GM21576 (cell line): ENCODE results near the gene HGS.
A peak's percentile ranks its signal among the peaks of the same experiment; 100 is the strongest.

Experiments used
- ATAC-seq: cut with Tn5 transposase; IDR thresholded peaks from one replicate; pipeline ENCODE4 v1.9.1; 2021; ENCODE audit warnings: mild to moderate bottlenecking, moderate library complexity; ENCODE audit not compliant: unreplicated experiment

HGS gene, protein sequence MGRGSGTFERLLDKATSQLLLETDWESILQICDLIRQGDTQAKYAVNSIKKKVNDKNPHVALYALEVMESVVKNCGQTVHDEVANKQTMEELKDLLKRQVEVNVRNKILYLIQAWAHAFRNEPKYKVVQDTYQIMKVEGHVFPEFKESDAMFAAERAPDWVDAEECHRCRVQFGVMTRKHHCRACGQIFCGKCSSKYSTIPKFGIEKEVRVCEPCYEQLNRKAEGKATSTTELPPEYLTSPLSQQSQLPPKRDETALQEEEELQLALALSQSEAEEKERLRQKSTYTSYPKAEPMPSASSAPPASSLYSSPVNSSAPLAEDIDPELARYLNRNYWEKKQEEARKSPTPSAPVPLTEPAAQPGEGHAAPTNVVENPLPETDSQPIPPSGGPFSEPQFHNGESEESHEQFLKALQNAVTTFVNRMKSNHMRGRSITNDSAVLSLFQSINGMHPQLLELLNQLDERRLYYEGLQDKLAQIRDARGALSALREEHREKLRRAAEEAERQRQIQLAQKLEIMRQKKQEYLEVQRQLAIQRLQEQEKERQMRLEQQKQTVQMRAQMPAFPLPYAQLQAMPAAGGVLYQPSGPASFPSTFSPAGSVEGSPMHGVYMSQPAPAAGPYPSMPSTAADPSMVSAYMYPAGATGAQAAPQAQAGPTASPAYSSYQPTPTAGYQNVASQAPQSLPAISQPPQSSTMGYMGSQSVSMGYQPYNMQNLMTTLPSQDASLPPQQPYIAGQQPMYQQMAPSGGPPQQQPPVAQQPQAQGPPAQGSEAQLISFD

DNA sequence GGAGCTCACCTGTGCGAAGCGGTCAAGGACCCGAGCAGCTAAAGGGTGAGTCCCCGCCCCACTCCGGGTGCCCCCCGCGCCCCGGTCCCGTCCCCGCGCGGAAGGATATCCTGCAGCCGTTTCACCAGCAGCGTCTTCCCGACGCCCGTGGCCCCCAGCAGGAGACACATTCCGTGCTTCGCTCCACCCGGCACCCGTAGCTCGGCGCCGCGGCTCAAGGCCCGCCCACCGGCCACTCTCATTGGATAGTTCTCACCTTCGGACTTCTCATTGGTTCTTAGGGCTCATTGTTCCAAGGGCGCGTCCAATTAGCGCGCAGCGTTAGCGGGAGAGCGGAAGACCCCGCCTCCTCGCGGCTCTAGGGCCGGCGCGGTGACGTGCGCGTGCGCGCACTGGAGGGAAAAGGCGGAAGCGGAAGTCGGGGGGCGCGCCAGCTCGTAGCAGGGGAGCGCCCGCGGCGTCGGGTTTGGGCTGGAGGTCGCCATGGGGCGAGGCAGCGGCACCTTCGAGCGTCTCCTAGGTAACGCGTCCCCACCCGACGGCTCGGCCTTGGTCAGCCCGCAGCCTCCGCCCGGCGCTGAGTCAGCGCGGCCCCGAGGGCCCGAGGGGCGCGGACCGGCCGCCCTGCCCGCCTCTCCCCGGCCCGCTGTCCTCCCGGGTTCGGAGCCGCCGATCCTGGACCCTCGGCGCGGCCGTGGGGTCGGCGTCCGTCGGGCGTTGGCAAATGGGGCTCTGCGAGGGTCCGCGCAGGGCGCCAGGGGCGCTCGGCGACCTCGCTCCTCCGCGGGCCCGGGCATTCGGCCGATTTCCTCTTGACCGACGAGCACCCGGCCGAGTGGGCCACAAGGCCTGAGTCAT is at the start of gene HGS, which contains the start of gene ARL16:
Gene HGS (plus strand): TSS at position 428 of the 858 bp plus-strand sequence. CDS start 56 bp downstream, at position 484.
Gene ARL16 (minus strand): TSS at position 214 of the 858 bp plus-strand sequence. CDS start 44 bp downstream, at position 170.
- peak; percentile 90 for ATAC-seq

DNA sequence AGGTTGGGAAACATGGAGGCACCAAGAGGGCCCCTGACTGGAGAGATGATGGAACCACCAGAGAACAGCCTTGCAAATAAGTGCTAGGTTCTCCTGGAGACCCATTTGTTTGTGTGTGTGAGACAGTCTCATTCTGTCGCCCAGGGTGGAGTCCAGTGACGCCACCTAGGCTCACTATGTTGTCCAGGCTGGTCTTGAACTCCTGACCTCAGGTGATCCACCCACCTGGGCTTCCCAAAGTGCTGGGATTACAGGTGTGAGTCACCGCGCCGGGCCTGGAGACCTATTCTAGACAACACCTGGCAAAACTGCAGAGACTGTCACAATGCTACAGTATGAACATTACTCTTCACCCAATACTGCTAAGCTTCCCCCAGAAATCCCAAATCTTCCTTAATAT is 48.4 kb upstream of the HGS start:
- no peak for ATAC-seq

DNA sequence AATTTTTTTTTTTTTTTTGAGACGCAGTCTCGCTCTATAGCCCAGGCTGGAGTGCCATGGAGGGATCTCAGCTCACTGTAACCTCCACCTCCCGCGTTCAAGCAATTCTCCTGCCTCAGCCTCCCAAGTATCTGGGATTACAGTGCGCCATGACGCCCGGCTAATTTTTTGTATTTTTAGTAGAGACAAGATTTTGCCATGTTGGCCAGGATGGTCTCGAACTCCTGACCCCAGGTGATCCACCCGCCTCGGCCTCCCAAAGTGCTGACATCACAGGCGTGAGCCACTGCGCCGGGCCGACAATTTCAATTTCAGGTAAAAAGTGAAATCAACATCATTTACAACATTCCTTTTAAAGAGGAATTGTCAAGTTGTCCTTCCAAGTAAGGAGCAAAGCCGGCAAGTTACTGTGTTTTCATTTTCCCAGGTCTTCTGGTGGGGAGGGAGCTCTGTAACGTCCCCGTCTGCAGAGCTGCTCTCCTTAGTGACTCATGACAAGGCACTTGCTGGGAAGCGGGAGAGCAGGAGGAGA is 47.8 kb upstream of the HGS start:
- no peak for ATAC-seq

DNA sequence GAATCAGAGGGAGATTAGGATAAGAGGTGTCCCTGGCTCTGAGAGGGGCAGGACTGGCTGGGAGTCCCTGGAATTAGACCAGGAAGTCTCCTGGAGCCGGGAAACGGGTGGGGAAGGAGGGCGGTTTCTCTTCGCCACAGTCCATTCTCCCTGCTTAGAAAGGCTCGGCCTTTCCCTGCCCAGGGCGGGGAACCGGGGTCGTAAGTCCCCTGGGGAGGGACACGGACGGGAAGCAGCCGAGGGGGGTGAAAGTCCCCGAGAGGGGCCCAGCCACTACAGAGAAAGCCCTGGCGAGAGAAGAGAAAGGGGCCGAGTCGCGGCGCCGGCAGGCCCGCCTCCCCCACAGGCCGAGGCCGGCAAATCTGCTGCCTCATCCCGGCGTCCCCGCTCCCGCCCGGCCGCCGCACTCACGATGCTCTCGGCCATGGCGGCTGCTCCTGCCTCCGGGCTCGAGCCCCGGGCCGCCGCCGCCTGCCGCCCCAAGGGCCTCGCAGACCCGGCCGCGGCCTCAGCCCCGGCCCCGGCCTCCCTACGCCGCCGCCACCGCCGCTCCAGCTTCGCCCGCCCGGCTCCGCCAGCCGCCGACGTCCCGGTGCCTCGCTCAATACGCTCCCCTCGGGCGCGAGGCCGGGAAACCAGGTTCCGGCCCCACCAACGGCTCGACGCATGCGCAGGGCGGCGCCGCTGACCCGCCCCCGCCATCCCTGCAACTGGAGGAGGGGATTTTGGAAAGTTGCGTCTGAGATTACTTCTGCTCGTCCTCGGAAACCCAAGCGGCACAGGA is 47.1 kb upstream of the HGS start, which contains the start of the genes NPLOC4 and TSPAN10:
Gene NPLOC4 (minus strand): TSS at position 608 of the 784 bp plus-strand sequence. CDS start 182 bp downstream, at position 426.
Gene TSPAN10 (plus strand): TSS at position 692 of the 784 bp plus-strand sequence. CDS start 5,217 bp downstream, outside the sequence.
- ATAC-seq: peak; percentile 68

DNA sequence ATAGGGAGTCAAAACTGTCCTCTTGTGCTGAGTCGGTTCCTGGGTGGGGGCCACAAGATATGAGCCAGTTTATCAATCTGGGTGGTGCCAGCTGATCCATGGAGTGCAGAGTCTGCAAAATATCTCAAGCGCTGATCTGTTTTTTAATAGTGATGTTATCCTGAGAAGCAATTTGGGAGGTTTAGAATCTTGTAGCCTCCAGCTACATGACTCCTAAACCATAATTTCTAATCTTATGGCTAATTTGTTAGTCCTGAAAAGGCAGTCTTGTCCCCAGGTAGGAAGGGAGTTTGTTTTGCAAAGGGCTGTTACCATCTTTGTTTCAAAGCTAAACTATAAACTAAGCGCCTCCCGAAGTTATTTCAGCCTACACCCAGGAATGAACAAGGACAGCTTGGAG is 45.1 kb upstream of the HGS start:
- no peak for ATAC-seq

DNA sequence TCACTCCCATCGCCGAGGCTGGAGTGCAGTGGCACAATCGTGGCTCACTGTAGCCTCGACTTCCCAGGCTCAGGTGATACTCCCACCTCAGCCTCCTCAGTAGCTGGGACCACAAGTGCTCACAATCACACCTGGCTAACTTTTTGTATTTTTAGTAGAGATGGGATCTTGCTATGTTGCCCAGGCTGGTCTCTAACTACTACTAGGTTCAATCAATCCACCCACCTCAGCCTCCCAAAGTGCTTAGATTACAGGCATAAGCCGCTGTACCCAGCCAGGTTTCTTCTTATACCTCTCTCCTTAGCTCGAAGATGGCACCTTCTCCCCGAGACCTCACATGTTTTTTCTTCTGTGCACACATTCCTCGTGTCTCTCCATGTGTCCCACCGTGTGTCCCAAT is 43.8 kb upstream of the HGS start:
- ATAC-seq: no peak

DNA sequence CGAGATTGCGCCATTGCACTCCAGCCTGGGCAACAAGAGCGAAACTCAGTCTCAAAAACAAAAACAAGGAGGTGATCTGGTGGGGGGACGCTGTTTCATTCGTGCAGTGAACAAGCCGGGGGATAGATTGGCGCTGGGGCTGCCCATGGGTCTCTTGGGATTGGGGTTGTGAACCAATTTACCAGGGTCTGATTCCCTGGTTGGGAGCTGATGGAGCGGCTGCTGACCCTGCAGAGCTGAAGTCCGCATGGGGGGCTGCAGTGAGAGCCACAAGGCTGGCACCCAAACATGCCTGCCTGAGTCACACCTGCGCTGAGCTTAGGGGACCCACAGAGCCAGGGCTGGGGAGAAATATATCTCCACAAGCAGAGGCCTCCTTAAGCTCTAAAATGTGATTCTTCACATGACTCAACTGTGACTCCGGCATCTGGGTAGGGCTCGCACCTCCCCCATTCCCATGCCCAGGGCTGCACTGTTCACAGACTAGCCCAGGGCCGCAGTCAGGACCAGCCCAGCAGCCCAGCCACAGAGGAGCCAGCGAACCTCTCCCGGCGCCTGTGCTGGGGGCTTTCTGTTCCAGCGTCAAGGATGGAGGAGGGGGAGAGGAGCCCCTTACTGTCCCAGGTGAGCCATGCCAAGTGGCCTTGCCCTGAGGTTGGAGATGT is 41.9 kb upstream of the HGS start:
- ATAC-seq: no peak

DNA sequence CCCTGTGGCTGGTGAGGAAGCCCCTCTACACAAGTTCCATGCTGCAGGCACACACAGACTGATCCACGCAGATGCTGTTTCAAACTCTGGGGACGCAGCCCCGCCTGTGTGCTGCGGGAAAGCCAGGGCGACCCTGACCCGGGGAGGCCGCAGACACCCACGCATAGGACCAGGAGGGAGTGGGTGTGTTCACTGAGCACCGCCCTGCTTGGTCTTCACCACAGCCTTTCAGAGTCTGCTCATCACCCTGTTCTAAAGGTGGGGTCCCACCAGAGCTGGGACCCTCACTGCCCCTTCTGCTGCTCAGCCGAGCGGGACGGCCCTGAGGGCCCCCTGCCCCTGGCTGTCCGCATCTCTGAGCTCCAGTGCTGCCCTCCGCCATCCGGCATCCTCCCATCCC is 39.3 kb upstream of the HGS start:
- ATAC-seq: no peak

DNA sequence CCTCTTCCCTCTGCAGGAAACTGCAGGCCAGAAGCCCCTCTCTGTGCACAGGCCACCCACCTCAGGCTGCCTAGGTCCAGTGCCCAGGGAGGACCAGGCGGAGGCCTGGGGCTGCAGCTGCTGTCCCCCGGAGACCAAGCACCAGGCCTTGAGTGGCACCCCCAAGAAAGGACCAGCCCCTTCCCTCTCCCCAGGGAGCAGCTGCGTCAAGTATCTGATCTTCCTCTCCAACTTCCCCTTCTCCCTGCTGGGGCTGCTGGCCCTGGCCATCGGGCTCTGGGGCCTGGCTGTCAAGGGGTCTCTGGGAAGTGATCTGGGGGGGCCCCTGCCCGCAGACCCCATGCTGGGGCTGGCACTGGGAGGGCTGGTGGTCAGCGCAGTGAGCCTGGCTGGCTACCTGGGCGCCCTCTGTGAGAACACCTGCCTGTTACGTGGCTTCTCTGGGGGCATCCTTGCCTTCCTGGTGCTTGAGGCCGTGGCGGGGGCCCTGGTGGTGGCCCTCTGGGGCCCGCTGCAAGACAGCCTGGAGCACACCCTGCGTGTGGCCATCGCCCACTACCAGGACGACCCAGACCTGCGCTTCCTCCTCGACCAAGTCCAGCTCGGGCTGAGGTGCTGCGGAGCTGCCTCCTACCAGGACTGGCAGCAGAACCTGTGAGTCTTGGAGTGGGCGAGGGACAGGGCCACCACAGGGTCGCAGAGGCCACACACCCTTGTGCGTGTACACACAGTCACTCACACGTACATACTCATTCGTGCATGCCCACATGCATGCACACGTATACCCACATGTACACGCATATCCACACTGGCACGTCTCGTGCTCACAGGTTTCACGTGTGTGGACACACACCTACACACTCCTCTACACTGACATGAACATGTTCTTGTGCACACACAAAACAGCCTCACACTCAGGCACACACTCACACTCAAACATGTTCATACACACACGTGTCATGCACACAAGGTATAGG is 38.5 kb upstream of the HGS start:
- ATAC-seq: no peak

DNA sequence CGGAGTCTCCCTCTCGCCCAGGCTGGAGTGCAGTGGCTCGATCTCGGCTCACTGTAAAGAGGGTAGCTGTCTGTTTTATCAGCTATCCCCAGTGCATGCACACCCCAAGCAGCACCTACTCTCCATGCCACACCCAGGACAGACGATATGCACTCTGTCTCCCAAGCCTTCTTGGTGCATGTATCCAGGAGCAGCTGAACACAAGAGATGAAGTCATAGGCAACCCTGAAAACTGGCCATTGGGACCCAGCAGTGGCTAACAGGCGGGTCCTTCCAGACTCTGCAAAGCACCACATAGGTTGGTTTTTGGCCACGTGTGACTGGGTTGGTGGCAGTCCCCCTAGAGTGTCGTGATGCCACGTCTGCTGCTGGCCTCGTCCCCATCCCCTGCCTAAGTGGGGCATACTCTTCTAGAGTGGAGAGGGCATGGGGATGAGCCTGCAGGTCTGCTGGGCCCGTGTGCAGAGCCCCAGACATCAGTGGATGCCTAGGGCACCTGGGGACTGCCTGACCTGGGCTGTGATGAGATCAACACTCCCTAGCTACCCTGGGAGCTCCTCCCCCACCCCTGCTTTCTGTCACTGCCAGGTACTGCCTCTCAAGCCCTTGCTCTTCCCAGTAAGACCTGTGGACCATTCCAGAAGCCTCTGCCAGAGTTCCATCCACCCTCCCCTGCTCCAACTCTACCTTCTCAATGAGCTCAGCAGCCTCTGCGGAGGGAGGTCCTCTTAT is 36.8 kb upstream of the HGS start:
- ATAC-seq: no peak

DNA sequence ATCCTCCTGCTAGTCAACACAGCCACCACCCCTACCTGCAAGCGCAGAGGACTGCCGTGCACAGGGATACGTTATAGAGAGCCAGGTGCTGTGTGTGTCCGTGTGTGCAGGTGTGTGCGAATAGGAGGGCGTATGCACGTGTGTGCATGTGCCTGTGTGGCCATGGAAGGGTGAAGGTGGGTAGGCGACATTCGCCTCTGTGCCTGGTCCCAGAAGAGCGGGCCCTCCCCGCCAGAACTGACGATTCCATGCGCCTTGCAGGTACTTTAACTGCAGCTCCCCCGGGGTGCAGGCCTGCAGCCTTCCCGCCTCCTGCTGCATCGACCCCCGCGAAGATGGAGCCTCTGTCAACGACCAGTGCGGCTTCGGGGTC is 36.2 kb upstream of the HGS start:
- no peak for ATAC-seq

DNA sequence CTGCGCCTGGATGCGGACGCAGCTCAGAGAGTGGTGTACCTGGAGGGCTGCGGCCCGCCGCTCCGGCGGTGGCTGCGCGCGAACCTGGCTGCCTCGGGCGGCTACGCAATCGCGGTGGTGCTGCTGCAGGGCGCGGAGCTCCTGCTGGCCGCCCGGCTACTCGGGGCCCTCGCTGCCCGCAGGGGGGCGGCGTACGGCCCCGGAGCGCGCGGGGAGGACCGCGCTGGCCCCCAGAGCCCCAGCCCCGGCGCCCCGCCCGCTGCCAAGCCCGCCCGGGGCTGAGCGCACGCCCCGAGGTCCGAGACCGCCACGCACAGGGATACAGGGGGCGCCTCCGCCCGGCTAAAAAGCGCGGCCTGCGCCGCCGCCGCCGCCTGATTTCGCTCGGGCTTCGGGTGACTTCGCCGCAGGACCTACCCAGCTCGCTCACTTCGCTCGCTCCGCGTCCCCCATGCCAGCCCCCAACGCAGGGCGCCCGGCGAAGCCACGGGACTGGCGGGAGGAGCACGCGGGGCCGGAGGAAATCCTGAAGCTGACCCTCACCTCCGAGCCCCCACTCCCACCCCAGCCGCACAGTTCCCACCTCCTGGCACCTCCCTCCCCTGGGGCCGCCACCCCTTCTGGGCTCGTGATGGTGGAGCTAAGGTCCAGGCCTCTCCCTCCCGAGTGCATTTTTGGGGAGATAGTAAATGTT is 35.7 kb upstream of the HGS start:
- ATAC-seq: no peak

DNA sequence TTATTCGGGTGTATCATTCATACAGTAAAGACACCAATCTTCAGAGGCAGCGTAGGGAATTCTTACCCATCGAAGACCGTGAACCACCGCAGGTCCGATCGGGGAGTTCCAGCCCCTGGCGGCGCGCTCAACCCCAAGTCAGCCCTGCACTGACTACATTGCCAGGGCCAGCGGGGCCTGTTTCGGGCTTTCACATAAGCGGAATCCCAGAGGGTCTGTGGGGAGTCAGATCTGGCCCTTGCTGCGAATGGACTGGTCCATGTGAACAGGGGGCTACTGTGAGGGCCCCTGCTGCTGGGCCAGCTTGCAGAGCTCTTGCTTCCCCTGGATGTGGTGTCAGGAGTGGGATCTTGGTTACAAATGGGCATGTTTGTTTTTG is 35.1 kb upstream of the HGS start:
- no peak for ATAC-seq

DNA sequence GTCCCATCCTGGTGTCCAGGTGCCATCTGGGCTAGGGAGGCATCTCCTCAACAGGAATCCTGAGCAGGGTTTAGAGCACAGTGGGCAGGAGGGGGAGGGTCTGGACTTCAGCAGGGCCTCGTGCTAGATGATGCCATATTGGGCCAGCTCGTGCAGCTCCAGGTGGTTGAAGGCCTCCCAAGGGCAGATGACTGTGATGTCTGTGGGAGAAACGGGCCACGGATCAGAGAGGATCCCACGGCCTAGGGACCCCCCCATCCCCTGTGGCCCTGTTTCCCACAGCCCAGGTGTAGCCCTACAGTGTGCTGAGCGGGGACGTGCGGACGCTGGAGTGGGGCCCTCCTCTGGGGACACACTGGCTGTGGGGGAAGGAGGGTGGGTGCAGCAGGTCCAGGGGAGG is 32.9 kb upstream of the HGS start:
- ATAC-seq: no peak

DNA sequence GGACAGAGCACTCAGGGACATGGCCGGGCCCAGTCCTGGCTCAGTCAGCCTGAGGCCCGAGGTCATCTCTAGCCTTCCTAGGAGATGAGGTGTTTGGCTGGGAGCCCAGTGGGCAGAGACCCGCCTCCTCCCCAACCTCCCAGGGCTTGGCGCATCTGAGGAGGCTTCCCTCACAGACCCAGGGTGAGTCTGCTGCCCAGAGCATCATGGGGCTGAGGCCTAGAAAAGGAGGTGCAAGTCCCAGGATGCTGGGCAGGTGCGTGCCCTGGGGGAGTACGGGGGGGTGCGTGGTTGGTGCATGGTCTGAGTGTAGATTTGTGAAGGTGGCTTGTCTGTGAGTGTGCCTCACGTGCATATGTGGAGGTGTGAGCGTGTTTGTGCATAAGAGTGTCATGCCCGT is 32.1 kb upstream of the HGS start:
- no peak for ATAC-seq

DNA sequence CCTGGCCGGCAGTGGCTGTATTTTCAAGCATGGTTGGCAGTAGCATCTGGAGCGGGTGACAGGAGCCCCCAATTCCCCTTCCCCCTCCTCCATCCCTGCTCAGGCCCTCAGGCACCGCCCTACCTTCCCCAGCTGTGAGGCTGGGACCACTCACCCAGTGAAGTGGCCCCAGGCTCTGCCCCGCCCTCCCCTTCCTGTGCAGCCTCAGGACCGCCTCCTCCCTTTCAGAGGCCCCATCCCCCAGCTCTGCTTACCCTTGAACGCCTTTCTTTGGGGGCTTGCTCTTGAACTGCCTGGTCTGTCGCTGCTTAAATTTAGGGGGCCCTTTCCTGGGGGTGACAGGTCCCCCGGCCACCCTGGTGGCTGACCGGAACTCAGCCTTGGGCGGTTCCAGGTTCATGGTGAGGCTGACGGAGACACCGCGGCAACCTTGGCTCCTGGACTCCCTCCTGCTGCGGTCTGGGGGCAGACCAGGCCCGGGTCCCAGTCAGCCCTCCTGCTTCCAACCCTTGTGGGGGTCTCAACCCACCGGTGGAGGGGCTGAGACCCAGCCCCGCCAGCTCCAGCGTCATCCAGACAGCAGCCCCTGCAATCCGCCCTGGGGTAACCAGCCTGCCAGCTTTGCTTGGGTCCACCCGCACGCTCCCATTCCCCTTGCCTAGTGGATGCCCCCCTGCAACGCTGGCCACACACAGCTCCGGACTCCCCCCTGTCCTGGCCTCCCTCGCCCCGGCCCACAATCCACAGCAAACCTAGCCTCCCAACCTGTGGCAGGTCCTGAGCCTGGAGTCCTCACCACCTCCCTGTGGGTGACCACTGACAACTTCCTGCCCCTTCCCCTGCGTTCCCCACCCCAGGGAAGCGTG is 30.7 kb upstream of the HGS start:
- ATAC-seq: no peak
